Cardiac muscle cell (in vitro differentiated cells and primary cell): ENCODE results near the gene GATA3. TPM values are rescaled to one million over a fixed set of nuclear protein-coding genes. Genes with fewer than 3 reads are reported as not detected.

ENCODE experiments used
- DNase-seq, 2 donors: peaks; one replicate each; pipeline versions ENCODE4 v3.0.0 to v3.0.0-alpha.2; 2010 to 2017; ENCODE audit warnings: low read depth in 1 of 2, low spot score in 1 of 2
- H3K27ac ChIP-seq: fragments of 200-600 bp; sonication (generic); 2 replicates; pipeline ENCODE4 v1.5.1; 2016
- H3K27me3 ChIP-seq: fragments of 200-600 bp; sonication (generic); 2 replicates; pipeline ENCODE4 v1.6.0; 2016; ENCODE audit warnings: control low read depth
- H3K36me3 ChIP-seq: fragments of 200-600 bp; sonication (generic); 2 replicates; pipeline ENCODE4 v1.5.1; 2016; ENCODE audit warnings: control low read depth
- H3K4me1 ChIP-seq: fragments of 200-600 bp; sonication (generic); 2 replicates; pipeline ENCODE4 v1.8.1; 2017; ENCODE audit warnings: low read depth, mild to moderate bottlenecking, mixed run types
- H3K4me3 ChIP-seq: fragments of 200-600 bp; sonication (generic); 2 replicates; pipeline ENCODE4 v1.5.1; 2016; ENCODE audit warnings: mild to moderate bottlenecking
- H3K9me3 ChIP-seq: fragments of 200-600 bp; sonication (generic); 2 replicates; pipeline ENCODE4 v1.5.1; 2017; ENCODE audit warnings: low read depth, mild to moderate bottlenecking, control low read depth
- polyA plus RNA-seq: library from polyadenylated mRNA; unstranded; fragments of >200 nt; fragmentation: Nextera tagmentation; extraction: Ambion mirVana; gene quantifications from 2 replicates; pipeline ENCODE4 v1.2.1, GENCODE V29; 2016
- total RNA-seq: library from RNA; depleted of rRNA; stranded (reverse); fragments of >200 nt; gene quantifications from 2 replicates; pipeline ENCODE4 v1.2.3, GENCODE V29; 2016
- TF ChIP-seq, protein P1 (sequence below): IDR thresholded peaks from 2 replicates; pipeline ENCODE4 v1.5.1; 2012; ENCODE audit warnings: low read depth, mild to moderate bottlenecking, low read length

The GATA3 gene
- total and polyA plus RNA-seq, 2 experiments from 2014 or later, result 3.4 to 4.4 TPM

DNA sequence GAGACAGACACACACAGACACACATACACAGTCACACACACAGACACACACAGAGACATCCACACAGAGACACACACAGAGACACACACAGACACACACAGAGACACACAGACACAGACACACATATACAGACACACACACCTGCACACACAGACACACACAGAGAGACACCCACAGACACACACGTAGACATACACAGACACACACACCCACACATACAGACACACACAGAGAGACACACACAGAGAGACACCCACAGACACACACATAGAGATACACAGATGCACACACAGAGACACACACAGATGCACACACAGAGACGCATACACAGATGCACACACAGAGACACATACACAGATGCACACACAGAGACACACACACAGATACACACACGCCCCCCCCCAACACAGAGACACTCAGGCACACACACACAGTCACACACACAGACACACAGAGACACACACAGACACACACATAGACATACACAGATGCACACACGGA lies 58.5 kb downstream of the GATA3 start:
- TF ChIP-seq, protein P1, sequence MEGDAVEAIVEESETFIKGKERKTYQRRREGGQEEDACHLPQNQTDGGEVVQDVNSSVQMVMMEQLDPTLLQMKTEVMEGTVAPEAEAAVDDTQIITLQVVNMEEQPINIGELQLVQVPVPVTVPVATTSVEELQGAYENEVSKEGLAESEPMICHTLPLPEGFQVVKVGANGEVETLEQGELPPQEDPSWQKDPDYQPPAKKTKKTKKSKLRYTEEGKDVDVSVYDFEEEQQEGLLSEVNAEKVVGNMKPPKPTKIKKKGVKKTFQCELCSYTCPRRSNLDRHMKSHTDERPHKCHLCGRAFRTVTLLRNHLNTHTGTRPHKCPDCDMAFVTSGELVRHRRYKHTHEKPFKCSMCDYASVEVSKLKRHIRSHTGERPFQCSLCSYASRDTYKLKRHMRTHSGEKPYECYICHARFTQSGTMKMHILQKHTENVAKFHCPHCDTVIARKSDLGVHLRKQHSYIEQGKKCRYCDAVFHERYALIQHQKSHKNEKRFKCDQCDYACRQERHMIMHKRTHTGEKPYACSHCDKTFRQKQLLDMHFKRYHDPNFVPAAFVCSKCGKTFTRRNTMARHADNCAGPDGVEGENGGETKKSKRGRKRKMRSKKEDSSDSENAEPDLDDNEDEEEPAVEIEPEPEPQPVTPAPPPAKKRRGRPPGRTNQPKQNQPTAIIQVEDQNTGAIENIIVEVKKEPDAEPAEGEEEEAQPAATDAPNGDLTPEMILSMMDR, result no peak
- Histone ChIP-seq H3K36me3 (no peaks in the 10 kb centered on the region), H3K4me3 (no peak overlapping the region), H3K27me3 (no peaks in the 10 kb centered on the region), H3K9me3 (no peaks in the 10 kb centered on the region), H3K4me1 (peaks cover 5% of the 10 kb centered on the region), H3K27ac (no peak overlapping the region)
- DNase-seq, result no peak

DNA sequence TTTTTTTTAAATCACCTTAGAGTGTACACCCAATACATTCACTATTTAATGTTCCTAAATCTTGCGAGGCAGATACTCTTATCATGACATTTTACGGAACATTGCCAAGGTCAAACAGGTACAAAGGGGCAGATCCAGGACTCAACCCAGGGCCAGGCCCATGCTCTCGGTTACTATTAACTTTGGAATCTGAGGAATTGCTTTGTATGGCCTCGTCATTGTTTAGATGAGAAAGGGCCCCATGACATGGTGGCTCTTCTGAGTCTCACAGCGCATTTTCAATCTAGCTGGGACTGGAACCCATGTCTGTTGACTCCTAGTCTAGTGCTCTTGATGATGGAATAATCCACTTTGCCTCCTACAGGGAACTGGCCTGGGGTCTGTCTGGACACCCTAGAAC lies 59.1 kb downstream of the GATA3 start:
- Histone ChIP-seq H3K4me1 (peaks cover 5% of the 10 kb centered on the region), H3K9me3 (no peaks in the 10 kb centered on the region), H3K27me3 (no peaks in the 10 kb centered on the region), H3K36me3 (no peaks in the 10 kb centered on the region), H3K4me3 (no peak overlapping the region), H3K27ac (no peak overlapping the region)
- no peak for DNase-seq
- TF ChIP-seq, protein P1, result no peak

DNA sequence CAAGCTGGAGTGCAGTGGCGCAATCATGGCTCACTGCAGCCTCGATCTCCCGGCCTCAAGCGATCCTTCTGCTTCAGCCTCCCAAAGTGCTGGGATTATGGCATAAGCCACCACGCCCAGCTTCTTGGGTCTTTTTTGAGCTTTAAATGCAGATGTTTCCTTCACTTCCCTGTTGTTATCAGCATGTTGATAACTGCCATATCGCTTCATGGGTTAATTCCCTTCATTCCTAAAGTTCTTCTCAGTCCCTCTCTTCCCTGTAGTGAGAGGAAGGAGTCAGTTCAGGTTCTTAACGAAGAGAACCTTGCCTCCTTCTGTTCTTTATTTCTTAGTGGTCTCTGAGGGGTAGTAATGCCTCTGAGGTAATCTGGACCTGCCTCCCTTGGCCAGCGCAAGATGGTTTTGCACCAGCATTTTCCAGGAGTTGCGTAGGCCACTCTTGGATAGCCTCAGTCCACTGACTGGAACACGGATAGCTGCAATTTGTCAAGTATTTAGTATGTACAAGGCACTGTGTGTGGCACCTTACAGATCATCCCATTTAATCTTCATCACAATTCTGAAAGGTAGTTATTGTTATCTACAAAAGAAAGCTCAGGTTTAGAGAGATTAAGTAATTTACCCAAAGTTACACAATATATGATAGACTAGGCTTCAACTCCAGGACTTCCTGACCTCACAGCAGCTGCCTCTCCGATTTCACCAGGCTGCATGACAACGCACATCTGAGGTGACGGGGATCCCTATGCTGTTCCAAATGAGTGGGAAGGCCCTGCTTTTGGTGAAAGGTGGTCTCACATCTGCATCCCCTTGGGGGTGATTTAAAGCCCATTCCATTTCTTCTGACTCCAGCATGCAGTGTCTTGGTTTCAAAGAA lies 60.5 kb downstream of the GATA3 start:
- Histone ChIP-seq H3K4me3 (no peak overlapping the region), H3K4me1 (peaks cover 5% of the 10 kb centered on the region), H3K9me3 (no peaks in the 10 kb centered on the region), H3K36me3 (no peaks in the 10 kb centered on the region), H3K27ac (no peak overlapping the region), H3K27me3 (no peaks in the 10 kb centered on the region)
- TF ChIP-seq, protein P1, result no peak
- no peak for DNase-seq

DNA sequence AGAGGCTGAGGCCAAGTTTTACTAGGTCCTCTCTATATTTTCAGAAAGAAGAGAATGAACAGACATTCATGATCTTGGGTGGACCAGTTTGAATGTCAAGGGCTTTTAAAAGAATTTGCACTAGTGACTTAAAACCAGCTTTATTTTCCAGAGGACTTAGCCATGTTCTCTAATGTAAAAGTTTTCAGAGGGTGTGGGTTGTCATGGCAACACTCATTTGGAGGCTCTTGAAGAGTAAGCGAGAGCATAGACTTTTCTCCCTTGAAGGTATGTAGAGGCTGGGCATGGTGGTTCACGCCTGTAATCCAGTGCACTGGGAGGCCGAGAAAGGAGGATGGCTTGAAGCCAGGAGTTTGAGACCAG lies 61.1 kb downstream of the GATA3 start:
- H3K36me3 ChIP-seq, result no peaks in the 10 kb centered on the region
- no peak overlapping the region for H3K4me3 ChIP-seq
- peaks cover 5% of the 10 kb centered on the region for H3K4me1 ChIP-seq
- no peak for DNase-seq
- no peaks in the 10 kb centered on the region for H3K27me3 ChIP-seq
- no peak overlapping the region for H3K27ac ChIP-seq
- no peaks in the 10 kb centered on the region for H3K9me3 ChIP-seq
- TF ChIP-seq, protein P1, result no peak

DNA sequence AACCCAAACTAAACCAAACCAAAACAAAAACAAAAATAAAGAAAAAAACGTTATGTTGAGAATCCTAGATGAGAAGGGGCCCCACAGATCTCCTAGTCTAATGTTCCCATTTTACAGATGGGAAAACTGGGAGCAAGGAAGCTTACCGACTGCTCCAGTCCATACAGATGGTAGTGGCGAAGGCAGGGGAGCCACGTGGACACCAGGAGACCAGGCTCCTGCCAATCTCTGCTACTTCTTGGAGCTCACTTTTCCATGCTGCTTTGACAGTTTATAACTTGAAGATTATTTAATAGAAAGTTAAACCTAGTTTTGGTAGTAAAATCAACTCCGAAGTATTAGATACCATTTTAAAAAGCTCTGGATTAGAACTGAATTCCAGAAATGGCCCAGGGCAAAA lies 62.0 kb downstream of the GATA3 start:
- Histone ChIP-seq H3K9me3 (no peaks in the 10 kb centered on the region), H3K4me3 (no peak overlapping the region), H3K4me1 (peaks cover 5% of the 10 kb centered on the region), H3K27me3 (no peaks in the 10 kb centered on the region), H3K27ac (no peak overlapping the region), H3K36me3 (no peaks in the 10 kb centered on the region)
- TF ChIP-seq, protein P1, result no peak
- no peak for DNase-seq
